Panc1 (cell line): ENCODE measurements around the gene ONECUT1.

Experiments
- CTCF ChIP-seq: fragments of 450-650 bp; IDR thresholded peaks from 2 replicates; pipeline ENCODE4 v1.5.1; 2017; ENCODE audit warnings: mild to moderate bottlenecking
- POLR2AphosphoS5 ChIP-seq: IDR thresholded peaks from 2 replicates; pipeline ENCODE4 v1.6.1; 2012; ENCODE audit warnings: mild to moderate bottlenecking, low read depth, low read length, moderate library complexity
- REST ChIP-seq, 2 experiments: IDR thresholded peaks; 2 replicates each; pipeline ENCODE4 v1.6.1; 2011 to 2012; ENCODE audit warnings: low read depth in 2 of 2, control low read depth in 1 of 2, low read length in 1 of 2, mild to moderate bottlenecking in 1 of 2, moderate library complexity in 1 of 2; ENCODE audit not compliant: insufficient read depth in 1 of 2

GRCh38 chr15:52788099-52788986 is 1.8 kb downstream of the ONECUT1 start:
- TF ChIP-seq CTCF (no peak), POLR2AphosphoS5 (no peak), REST (IDR thresholded peaks at IDR 0.05; ENCODE audit: insufficient read depth in 1 of 2, low read depth in 2 of 2, low read length in 1 of 2) (no peak)
